GM19035 (cell line): Measurements from ENCODE around the gene TRMT10C.
"Not testable (repeated sequence)": the region's sequence is repeated elsewhere in the genome, so short reads cannot be mapped to it uniquely, and the experiment has no call there.

Experiments
- ATAC-seq: cut with Tn5 transposase; IDR thresholded peaks from one replicate; pipeline ENCODE4 v1.9.1; 2021; ENCODE audit not compliant: unreplicated experiment

Gene TRMT10C

DNA sequence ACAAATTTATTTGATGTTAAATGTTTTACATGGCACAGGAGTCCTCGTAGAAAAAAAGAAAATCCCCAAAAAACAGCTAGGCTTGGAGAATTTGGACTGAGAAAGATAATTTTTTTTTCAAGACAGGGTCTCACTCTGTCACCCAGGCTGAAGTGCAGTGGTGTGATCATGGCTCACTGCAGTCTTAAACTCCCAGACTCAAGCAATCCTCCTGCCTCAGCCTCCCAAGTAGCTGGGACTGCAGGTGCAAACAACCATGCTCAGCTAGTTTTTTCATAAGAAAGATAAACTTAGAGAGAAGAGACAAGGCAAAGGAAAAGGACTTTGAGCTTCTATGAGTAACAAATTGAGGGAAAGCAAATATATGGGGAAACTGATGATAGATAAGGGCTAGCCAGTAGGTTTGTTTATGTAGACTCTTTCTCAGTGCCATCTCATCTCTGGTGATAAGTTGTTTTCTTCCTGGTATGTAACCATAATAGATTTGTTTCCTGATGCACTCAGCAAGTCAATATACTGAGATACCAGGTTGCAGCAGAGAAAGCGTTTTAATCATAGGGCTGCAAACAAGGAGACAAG is 13.1 kb upstream of the TRMT10C start:
- ATAC-seq = no peak

- no peak for ATAC-seq
These were observed 12.2 kb upstream of the TRMT10C start for GRCh38 chr3:101549473-101549872.

DNA sequence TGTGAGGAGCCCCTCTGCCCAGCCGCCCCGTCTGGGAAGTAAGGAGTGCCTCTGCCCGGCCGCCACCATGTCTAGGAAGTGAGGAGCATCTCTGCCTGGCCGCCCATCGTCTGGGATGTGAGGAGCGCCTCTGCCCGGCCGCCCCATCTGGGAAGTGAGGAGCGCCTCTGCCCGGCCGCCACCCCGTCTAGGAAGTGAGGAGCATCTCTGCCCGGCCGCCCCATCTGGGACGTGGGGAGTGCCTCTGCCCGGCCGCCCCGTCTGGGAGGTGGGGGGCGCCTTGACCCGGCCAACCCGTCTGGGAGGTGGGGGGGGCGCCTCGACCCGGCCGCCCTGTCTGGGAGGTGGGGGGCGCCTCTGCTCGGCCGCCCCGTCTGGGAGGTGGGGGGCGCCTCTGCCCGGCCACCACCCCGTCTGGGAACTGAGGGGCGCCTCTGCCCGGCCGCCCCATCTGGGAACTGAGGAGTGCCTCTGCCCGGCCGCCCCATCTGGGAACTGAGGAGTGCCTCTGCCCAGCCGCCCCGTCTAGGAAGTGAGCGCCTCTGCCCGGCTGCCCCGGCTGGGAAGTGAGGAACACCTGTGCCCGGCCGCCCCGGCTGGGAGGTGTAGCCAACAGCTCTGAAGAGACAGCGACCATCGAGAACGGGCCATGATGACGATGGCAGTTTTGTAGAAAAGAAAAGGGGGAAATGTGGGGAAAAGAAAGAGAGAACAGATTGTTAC is 10.1 kb upstream of the TRMT10C start:
- ATAC-seq = not testable (repeated sequence)

GRCh38 chr3:101553381-101553780 is 8.3 kb upstream of the TRMT10C start:
- not testable (repeated sequence) for ATAC-seq

- no peak for ATAC-seq
These were observed 5.6 kb upstream of the TRMT10C start for GRCh38 chr3:101556064-101556463.

GRCh38 chr3:101567528-101568317 is 6.1 kb downstream of the TRMT10C start:
- no peak for ATAC-seq

GRCh38 chr3:101571028-101571895 is 9.6 kb downstream of the TRMT10C start:
- ATAC-seq = no peak

- ATAC-seq = peak; percentile 87
These were observed 12.1 kb downstream of the TRMT10C start, which contains the start of gene PCNP for GRCh38 chr3:101573449-101574387. Gene PCNP, plus strand, starts transcription at chr3:101574180. Its CDS starts 36 bp downstream, at chr3:101574216.

- peak; percentile 47 for ATAC-seq
These were observed 12.9 kb downstream of the TRMT10C start for GRCh38 chr3:101574388-101575112.

DNA sequence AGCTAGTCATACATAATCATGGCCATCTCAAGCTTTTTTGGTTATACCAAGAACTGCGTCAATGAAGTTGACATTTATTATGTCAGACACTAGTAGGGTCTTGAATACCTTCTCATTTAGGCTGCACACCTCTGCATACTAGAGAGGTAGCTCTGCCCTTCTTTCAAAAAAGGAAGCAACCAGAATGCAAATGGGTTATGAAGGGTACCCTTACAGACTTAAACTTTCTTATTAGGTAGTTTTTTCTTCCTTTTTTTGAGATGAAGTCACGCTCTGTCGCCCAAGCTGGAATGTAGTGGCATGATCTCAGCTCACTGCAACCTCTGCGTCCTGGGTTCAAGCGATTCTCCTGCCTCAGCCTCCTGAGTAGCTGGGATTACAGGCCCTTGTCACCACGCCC is 15.6 kb downstream of the TRMT10C start:
- no peak for ATAC-seq

DNA sequence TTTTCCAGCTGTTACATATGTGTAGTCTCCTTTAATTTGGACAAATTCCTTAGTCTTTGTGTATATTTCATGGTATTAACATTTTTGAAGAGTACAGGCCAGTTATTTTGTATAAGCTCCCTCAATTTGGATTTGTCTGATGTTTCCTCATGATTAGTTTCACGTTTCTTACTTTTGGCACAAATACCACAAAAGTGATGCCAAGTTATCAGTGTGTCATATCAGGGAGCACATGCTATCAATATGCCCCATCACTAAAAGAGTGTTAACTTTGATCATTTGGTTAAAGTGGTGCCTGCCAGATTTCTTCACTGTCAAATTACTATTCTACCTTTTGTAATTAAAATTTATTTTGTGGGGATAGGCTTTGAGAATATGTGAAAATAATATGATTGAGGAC is 26.9 kb downstream of the TRMT10C start:
- ATAC-seq = no peak

GRCh38 chr3:101591071-101591470 is 29.4 kb downstream of the TRMT10C start:
- ATAC-seq = no peak

DNA sequence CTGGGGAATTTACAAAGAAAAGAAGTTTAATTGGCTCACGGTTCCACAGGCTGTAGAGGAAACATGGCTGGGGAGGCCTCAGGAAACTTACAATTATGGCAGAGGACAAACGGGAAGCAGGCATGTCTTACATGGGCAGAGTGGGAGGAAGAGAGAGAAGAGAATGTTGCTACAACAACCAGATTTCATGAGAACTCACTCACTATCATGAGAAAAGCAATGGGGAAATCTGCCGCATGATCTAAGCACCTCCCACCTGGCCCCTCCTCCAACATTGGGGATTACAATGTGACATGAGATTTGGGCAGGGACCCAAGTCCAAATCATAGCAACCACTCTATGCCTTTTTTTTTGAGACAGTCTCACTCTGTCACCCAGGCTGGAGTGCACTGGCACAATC is 41.1 kb downstream of the TRMT10C start:
- no peak for ATAC-seq

DNA sequence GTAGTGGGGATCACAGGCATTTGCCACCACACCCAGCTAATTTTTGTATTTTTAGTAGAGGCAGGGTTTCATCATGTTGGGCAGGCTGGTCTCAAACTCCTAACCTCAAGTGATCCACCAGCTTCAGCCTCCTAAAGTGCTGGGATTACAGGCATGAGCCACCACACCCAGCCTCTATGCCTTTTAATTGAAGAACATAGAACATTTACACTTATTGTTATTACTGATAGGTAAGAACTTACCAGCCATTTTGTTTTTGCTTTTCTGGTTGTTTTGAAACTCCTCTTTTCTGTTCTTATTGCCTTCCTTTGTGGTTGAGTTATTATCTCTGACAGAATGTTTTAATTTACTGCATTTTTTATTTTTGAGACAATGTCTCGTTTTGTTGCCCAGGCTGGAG is 41.5 kb downstream of the TRMT10C start:
- ATAC-seq = no peak

- not testable (repeated sequence) for ATAC-seq
These were observed 43.7 kb downstream of the TRMT10C start for GRCh38 chr3:101605398-101605797.

GRCh38 chr3:101611023-101611422 is 49.4 kb downstream of the TRMT10C start:
- peak; percentile 58 for ATAC-seq

DNA sequence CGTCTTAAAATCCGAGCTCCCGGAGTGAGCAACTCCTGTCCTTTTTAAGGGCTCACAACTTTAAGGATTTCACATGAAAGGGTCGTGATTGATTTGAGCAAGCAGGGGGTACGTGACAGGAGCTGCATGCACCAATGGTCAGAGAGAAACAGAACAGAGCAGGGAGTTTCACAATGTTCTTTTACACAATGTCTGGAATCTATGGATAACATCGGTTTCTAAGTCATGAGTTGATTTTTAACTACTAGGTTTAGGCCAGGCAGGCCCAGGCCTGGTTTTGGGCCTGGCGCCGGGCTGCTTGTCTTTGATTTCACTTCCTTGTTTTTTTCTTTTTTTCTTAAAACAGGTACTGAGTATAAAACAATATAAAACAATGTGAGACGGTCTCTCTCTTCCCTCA is 51.3 kb downstream of the TRMT10C start:
- ATAC-seq = not testable (repeated sequence)

- no peak for ATAC-seq
These were observed 53.9 kb downstream of the TRMT10C start for GRCh38 chr3:101615525-101615924.
